NCI-H774 (cell line): ENCODE measurements around the gene CCNK.

ENCODE experiments used
- DNase-seq: peaks from one replicate; lab custom pipeline; 2025; lab: John Stamatoyannopoulos, UW

Gene CCNK

GRCh38 chr14:99507860-99508640 is 26.8 kb downstream of the CCNK start:
- DNase-seq: no peak

- no peak for DNase-seq
Measured at GRCh38 chr14:99508896-99509629, 27.9 kb downstream of the CCNK start.

DNA sequence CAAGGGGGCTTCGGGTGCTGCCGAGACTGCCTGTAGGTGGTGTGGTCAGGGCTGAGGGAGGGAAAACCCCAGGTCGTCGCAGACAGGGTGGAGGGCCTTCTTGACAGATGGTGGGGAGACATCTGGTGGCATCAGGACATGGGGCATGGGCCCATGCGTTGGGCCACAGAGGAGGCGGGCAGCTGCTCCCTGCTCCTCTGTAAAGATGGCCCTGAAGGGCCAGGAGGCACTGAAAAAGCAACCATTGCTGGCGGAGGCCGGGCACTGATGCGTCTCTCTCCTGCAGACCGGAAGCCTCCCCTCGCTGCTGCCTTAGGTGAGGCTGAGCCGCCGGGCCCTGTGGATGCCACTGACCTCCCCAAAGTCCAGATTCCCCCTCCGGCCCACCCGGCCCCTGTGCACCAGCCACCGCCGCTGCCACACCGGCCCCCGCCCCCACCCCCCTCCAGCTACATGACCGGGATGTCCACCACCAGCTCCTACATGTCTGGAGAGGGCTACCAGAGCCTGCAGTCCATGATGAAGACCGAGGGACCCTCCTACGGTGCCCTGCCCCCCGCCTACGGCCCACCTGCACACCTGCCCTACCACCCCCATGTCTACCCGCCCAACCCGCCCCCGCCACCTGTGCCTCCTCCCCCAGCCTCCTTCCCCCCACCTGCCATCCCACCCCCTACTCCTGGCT is 28.8 kb downstream of the CCNK start:
- no peak for DNase-seq

GRCh38 chr14:99510556-99511139 is 29.4 kb downstream of the CCNK start:
- DNase-seq: no peak

DNA sequence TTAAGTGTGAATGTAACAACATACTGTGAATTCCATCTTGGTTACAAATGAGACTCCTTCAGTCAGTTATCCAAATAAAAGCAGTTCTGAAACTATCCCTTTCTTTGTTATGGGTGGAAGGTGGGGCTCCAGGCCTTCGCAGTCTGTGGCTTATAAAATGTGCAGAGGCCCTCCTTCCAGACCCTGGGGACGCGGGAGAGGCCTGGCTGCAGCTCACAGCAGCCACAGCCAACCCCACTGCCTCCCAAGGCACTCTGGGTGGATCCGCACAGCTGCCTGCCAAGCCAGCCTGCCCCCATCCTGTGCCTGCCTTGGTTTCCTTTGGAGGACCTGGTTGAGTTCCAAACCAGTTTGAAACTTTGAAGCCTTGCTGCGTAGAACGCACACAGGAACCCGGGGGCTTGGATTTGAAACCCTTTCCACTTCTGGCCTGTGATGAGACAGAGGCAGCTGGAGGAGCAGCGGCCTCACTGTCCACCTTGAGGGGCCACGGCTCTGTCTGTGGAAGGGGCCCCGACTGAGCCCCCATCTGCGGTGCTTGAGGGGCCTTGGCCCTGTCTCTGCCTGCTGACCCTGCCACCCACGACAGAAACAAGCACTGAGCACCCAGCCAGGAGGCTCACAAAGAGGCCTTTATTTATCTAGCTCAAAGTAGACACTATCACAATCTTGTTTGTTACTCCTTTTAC is 30.4 kb downstream of the CCNK start:
- DNase-seq: no peak

DNA sequence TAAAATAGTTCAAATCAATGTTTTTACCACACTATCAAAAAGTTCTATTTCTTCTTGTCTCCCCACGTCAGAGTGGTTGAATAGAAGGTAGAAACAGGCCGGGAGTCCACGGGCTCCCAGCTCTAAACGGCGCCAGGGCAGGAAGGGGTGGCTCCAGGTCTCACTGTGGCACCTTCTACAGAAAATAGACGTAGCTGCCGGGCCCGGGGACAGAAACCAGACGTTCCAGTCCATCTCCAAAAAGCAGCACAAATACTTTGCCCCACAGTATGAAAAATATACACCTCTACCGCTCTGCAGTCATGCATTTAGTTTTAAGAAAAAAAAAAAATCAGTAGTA is 30.9 kb downstream of the CCNK start:
- DNase-seq: no peak

DNA sequence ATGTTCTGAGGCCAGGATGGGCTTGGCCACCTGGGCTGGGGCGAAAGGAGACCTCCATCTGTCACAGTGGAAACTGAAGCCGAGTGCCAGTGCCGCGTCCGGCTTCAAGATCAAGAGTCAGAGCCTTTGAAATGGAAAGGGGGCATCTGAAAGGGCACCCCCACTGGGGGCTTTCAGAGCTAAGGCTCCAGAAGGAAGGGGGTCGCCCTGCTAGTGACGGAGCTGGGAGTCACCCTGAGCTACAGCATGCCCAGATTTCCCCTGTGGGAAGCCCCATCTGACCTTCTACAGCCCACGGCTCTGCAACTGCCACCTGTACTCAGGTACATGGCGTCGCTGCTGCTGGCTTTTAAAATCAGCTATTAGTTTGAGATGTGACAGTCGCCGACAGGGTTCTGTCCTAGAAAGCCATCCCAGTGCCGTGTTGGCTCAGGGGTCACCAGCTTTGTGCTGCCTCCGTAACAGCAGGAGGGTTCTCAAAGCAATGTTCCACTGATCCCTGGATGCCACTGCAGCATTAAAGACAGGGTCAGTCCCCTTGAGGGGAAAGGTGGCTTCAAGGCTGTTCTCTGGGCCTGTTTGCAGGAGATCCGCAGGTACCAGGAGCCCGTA is 31.5 kb downstream of the CCNK start:
- DNase-seq: no peak

- no peak for DNase-seq
Measured at GRCh38 chr14:99513183-99513694, 32.0 kb downstream of the CCNK start.

- no peak for DNase-seq
Measured at GRCh38 chr14:99513946-99514551, 32.8 kb downstream of the CCNK start.

- no peak for DNase-seq
Measured at GRCh38 chr14:99514552-99515300, 33.5 kb downstream of the CCNK start.

GRCh38 chr14:99515301-99516155 is 34.3 kb downstream of the CCNK start:
- DNase-seq: no peak

DNA sequence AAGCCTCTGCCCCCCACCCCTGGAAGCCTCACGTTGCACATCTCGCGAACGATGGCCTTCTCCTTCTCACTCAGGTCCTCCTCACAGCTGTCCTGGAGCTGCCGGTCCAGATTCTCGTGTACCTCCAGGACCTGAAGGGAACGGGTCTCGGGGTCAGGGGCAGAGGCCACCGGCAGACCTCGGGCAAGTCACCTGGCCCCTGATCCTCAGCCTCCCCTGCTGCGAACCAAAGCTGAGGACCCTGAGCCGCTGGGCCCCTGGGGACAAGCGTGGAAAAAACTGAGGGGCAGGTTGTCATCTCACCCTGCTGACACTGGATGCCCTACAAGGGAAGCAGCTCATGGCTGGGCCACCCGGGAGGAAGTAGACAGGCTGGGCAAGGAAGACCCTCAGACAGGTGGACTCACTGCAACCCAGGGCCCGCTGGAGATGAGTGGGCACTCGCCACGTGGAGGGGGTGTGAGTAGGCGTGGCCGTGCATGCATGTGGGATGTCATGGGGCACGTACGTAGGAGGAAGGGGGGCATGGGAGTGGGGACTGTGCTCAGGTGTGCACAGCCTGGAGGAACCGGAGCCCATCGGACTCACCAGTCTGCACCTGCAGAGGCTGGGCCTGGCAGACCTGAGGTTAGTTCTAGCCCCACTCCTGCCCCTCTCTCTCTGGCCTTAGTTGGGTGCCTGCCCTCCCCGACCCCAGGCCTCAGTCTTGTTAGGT is 35.1 kb downstream of the CCNK start:
- DNase-seq: no peak

DNA sequence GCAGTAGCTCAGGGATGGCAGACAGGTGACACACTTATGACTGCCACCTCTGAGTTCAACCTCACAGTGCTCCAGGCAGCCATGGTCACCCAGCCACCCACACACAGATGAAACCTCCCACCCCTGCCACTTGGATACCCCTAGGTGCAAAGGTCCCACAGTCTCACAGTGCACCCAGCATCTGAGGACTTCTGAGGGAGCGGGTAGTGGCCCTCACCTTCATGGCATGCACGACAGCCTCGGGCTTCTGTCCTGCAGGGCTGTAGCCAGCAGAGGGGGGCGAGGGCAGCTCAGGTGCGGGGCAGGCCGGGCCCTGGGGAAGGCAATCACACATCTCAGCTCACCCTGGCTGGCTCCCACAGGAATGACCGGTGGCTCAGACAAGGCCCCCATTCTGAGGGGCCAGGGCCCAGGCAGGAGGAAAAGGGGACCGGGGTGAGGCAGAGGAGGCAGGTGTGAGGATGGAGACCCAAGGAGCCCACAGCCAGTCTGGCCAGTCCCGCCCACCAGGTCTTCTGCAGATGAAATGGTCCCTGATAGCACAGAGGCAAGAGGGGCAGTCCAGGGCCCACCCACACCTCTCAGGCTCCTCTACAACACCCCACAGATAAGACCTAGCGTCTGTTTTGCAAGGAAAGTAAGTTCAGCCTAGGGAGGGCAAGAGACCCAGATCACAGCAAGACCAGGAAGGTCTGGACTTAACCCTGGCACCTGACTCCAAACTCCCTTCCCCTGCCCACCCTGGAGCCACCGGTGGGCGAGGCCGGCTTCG is 35.8 kb downstream of the CCNK start:
- no peak for DNase-seq

DNA sequence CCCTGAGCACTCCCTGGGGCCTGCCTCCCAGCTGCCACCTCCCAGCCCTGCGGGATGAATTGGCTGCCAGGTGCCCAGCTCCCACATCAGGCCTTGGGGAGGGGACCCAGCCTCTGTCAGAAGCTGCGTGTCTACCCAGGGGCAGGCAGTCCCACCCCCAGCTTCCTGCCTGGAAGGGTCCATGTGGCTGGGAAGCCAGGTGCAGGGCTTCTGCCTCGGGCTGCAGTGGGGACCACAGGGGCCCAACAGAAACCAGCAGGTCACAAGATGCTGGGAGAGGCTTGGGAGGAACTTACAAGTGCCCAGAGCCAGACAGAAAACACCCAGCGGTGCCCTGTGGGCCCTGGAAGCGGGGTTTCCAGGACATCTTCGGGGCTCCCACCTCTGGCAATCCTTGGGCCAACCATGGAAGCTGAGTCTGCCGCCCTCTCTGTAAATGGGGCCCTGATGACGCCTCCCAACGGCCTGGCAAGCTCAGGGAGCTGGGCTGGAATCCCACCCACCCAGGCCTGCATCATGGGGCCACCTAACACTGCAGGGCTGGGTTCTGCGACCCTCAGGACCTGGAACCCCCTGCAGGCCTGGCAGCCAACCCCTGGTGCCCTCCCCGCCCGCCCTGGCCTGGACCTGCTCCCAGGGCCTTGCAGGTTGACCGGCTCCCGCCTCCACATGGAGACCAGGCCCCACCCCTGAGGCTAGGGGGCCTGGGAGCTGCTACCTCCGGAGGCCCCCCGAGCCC is 36.6 kb downstream of the CCNK start:
- no peak for DNase-seq

DNA sequence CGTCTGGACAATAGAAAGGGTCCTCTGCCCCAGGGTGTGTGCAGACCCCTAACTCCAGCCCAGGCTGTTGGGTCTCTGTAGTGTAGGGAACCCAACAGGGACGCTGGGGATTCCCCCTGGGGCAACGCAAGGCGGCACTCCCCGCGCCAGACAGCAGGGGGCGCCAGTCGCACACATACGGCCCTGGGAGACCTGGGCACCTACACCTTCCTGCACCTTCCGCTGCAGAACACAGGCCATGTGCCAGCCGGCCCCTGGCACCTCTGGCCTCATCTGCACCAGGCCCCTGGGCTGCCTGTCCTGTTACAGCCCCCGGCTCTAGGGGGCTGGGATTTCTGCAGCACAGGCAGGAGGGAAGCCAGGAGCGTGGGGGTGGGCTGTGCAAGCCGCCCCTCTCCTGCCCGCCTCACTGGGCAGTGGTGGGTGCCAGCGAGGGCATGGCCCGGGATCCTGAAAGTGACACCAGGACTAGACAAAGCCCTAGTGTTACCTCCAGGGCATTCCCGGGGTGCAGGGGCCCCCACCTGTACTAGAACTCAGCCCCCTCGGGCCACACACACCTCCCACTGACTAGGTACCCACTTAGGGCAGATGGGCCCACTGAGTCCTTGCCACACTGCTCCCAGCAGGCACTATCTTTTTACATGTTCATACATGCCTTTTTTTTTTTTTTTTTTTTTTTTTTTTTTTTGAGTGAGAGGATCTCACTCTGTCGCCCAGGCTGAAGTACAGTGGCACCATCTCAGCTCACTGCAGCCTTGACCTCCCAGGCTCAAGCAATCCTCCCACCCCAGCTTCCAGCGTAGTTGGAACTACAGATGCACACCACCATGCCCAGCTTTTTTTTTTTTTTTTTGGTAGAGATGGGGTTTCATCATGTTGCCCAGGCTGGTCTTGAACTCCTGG is 37.5 kb downstream of the CCNK start:
- DNase-seq: peak; percentile 72

GRCh38 chr14:99519347-99519881 is 38.2 kb downstream of the CCNK start:
- no peak for DNase-seq
